Measurements from ENCODE around the gene DOK6.
A peak's percentile ranks its signal among the peaks of the same experiment; 100 is the strongest.

Gene DOK6

GRCh38 chr18:69435000-69435399 lies 34.3 kb downstream of the DOK6 start:
- no peak for DNase-seq (ENCODE audit: low read depth, low spot score)

- DNase-seq (ENCODE audit: low read depth, low spot score): no peak
Observed at GRCh38 chr18:69444221-69444620, 43.5 kb downstream of the DOK6 start.

DNA sequence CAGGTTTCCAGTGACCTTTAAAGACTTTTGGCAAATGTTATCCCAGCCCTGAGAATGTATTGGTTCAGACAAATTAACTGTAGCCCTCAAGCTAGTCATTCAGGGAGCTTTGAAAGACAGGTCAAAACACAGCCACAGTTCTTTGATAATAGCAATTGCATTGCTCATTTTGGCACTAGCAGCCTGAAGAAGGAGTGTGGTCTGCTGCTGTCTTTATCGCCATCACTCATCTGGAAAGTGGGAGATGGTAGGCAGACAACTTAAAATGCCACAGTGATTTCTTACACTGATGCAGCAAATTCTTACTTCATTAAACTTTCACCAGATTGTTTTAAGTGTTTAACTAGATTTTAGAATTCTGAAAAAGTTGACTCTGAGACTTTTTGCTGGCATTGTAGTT lies 47.2 kb downstream of the DOK6 start:
- DNase-seq (ENCODE audit: low read depth, low spot score): peak; percentile 13

DNA sequence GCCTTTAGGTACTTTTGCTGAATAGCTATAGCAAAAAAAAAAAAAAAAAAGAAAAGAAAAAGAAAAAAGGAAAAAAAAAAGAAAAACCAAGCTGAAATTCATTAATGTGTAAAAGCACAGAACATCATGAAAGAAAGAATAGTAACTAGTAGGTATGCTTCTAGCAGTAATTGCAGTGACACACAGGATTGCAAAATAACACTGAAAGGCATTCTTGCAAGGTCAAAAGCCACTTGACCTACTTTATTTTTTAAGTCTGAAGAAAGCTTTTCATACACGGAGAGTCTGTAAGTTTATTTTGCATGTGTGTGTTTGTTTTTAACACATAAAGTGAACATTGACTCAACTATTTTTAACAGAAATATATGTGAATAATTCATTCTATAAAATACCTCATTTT lies 54.4 kb downstream of the DOK6 start:
- DNase-seq (ENCODE audit: low read depth, low spot score): no peak

GRCh38 chr18:69469444-69469919 lies 68.8 kb downstream of the DOK6 start:
- DNase-seq (ENCODE audit: low read depth, low spot score): peak; percentile 34

DNA sequence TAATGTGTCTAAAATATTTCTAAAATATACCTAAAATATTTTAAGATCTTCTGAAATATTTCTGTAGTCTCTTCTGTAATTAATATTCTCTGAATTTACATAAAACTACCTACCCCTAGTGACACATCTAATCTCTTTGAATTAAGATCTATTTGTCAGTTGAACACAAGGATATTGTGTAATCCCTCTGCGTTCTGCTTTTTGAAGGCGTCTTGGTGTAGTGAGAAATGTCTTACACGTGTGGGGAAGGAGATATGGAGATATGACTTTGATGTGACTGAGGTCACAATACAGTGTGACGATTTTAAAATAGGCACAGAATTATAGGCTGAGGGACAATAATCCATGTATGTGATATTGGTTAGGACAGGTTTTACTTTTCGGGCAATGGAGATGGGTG lies 79.8 kb downstream of the DOK6 start:
- no peak for DNase-seq (ENCODE audit: low read depth, low spot score)

DNA sequence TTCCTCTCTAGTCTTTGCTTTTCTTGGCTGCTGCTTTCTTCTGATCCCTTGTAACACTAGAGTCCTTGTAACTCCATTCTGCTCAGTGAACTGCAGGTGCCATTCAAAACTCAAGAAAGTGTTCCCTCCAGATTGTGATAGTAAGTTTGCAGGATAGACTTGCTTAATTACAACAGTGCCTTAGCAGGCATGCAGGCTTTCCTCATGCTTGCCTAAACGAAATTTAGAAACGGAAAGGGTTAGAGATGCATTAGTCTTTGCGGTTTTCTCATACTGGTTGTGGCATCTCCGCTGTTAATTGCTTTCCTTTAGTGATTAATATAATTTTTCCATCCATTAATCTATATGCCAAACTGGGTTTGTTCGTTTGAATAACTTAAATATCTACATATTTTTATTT lies 82.9 kb downstream of the DOK6 start:
- DNase-seq (ENCODE audit: low read depth, low spot score): no peak

DNA sequence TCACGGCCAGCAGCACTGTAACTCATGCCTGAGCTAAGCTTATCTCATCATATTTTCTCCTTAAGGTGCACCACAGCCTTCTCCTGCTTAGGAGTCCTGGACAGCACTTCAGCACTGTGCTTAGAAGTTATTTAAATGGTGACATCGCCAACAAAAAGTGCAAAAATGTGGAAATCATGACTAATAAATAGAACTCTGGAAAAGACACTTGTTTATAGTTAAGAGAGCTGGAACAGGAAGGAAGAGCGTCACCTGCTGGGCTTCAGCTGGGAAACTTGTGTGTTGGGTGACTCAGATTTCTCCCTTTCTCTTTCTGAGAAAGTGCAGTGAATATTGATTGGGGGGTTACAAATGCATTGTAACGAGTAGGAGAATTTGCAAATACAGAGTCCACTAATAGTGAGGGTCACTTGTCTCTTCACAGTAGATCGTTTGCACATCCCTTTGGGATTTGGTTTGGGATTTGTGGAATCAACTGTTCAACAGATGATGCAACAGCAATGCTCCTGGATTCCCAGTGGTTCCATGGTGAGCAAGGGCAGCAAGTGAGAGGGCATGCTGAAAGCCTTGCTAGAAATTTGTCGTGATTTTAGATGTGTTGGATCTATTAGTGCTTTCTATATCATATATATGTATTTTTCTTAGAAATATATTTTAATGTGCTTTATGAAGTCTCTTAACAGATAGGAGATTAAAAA lies 84.2 kb downstream of the DOK6 start:
- DNase-seq (ENCODE audit: low read depth, low spot score): peak; percentile 26

- DNase-seq (ENCODE audit: low read depth, low spot score): no peak
Observed at GRCh38 chr18:69487488-69488394, 87.1 kb downstream of the DOK6 start.

GRCh38 chr18:69490072-69490471 lies 89.4 kb downstream of the DOK6 start:
- no peak for DNase-seq (ENCODE audit: low read depth, low spot score)

DNA sequence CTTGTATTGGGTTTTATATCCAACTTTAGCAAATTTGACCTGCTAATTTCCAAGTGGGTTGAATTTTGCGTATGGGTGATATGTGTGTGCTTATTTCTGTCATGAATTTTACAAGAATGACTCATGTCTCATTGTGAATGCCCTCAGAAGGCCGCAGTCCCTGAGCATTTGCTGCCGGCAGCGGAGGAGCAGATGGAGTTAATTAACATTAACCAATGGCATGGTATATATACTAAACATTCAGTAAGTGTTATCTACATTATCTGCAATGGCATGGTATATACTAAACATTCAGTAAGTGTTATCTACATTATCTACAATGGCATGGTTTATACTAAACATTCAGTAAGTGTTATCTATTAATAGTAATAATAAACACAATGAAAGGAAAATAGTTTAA lies 90.1 kb downstream of the DOK6 start:
- DNase-seq (ENCODE audit: low read depth, low spot score): no peak

GRCh38 chr18:69491576-69491975 lies 90.9 kb downstream of the DOK6 start:
- DNase-seq (ENCODE audit: low read depth, low spot score): no peak

GRCh38 chr18:69492861-69493260 lies 92.2 kb downstream of the DOK6 start:
- DNase-seq (ENCODE audit: low read depth, low spot score): no peak

DNA sequence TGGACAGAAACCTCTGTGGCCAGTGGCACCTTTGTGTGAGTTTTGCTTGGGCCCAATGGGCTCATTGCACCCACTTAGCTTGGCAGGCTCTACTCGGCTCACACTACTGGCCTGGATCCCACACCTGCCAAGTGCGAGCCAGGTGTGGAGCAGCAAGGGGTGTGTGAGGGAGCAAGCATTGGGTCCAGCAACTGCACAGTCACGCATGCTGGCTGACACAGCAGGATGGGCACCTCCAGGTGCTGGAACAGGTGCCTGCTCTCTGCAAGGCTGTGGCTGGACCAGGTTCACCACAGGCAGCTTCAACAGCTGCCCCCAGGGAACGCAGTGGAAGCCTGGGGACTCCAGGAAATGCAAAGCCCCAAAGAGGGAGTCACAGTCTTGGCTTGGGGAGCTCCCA lies 94.2 kb downstream of the DOK6 start:
- no peak for DNase-seq (ENCODE audit: low read depth, low spot score)

DNA sequence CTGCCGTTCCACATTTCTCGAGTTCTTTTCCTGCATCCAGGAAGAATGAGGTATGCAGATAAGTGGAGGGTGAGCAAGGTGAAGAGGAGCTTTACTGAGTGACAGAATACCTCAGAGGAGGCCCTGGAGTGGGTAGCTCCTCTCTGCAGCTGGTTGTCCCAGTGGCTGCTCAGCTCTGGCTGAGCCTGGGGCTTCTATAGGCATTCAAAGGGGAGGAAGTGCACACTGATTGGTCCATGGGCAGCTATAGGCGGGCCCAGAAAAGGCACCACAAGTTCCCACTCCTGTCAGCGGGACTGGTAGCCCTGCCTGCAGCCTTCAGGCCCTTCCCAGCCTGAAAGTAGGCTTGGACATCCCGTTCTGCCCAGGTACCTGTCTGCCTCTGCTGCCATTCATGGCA lies 94.7 kb downstream of the DOK6 start:
- DNase-seq (ENCODE audit: low read depth, low spot score): no peak

DNA sequence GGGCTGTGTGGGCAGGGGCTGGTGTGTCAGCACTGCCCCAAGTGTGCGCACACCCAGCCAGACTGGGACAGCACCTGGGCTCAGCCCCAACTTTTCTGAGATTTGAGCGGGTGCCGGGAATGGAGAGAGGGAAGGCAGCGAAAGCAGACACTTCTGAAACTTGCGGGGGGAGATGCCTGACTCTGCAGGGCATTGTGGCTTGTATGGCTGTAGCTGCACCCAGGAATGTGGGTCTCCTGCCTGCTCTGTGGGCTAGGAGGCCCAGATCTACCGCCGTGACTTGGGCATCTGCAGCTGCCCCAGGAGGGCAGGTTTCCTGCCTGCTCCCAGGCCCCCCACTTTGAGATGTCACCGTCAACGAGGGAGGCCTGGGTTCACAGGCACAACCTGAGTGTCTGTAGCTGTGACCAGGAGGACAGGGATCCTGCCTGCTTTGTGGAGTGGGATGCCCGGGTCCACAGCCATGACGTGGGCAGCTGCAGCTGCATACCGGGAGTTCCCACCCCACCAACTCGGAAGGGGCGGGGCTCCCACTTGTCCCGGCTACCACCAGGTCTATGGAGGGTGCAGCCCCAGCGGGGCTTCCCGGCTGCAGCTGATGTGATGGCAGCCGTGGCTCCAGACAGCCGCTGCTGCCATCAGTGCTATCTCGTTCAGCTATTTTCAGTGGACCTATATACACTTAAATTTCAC lies 95.3 kb downstream of the DOK6 start:
- no peak for DNase-seq (ENCODE audit: low read depth, low spot score)

DNA sequence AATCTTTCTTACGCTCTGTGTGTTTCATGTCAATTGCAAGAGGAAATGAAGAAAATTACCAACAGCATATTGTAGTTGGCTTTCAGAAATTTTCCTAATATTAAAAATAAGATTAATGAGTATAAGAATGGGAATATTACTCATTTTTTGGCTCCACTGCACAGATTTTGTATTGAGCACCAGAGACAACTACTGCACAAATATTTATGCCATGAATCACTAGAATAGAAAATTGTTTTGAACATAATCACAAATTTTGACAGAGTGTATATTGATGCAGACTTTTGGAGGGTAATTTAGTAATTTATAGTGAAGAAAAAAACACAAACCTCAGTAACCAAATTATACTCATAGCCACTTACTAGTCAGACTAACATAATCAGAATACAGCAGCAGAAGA lies 118.3 kb downstream of the DOK6 start:
- no peak for DNase-seq (ENCODE audit: low read depth, low spot score)

- DNase-seq (ENCODE audit: low read depth, low spot score): no peak
Observed at GRCh38 chr18:69523582-69523981, 122.9 kb downstream of the DOK6 start.

GRCh38 chr18:69528435-69528834 lies 127.7 kb downstream of the DOK6 start:
- DNase-seq (ENCODE audit: low read depth, low spot score): no peak

GRCh38 chr18:69529151-69529550 lies 128.5 kb downstream of the DOK6 start:
- DNase-seq (ENCODE audit: low read depth, low spot score): no peak

GRCh38 chr18:69531973-69532372 lies 131.3 kb downstream of the DOK6 start:
- no peak for DNase-seq (ENCODE audit: low read depth, low spot score)

DNA sequence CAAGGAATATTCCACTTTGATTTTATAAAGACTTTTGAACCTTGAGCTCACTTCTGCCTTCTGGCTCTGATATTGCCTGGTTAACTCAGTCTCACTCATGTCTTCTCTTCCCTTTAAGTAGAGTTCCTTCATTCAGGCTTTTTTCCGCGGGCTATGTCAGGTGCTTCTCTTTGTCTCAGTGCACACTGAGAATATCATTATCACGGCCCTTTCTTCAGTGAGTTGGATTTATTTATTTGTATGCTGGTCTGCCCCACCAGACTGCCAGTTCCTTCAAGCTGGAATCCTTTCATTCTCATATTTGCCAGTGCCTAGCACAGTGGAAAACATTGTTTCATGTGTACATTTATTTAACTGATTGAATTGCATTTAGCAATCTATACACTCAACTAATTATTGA lies 136.5 kb downstream of the DOK6 start:
- no peak for DNase-seq (ENCODE audit: low read depth, low spot score)
